BE2C (cell line): Measurements from ENCODE around the gene MBNL1.

Experiments used
- DNase-seq: peaks from one replicate; pipeline ENCODE4 v3.0.0-alpha.2; 2020
- H3K27me3 ChIP-seq: fragments of 250-450 bp; sonication (Bioruptor Pico); 2 replicates; pipeline ENCODE4 v1.5.1; 2020; ENCODE audit warnings: mild to moderate bottlenecking
- H3K36me3 ChIP-seq: fragments of 250-450 bp; sonication (Bioruptor Pico); 2 replicates; pipeline ENCODE4 v1.5.1; 2020; ENCODE audit warnings: mild to moderate bottlenecking
- H3K4me1 ChIP-seq: fragments of 250-450 bp; sonication (Bioruptor Pico); 2 replicates; pipeline ENCODE4 v1.5.1; 2020
- H3K4me3 ChIP-seq: 2 replicates; pipeline ENCODE4 v1.5.1; 2011; ENCODE audit warnings: low read depth, low read length
- H3K9me3 ChIP-seq: fragments of 250-450 bp; sonication (Bioruptor Pico); 2 replicates; pipeline ENCODE4 v1.5.1; 2020
- TF ChIP-seq, protein P1 (sequence below): IDR thresholded peaks from 2 replicates; pipeline ENCODE4 v1.5.1; 2012; ENCODE audit warnings: mild to moderate bottlenecking, low read depth, low read length

The MBNL1 gene

DNA sequence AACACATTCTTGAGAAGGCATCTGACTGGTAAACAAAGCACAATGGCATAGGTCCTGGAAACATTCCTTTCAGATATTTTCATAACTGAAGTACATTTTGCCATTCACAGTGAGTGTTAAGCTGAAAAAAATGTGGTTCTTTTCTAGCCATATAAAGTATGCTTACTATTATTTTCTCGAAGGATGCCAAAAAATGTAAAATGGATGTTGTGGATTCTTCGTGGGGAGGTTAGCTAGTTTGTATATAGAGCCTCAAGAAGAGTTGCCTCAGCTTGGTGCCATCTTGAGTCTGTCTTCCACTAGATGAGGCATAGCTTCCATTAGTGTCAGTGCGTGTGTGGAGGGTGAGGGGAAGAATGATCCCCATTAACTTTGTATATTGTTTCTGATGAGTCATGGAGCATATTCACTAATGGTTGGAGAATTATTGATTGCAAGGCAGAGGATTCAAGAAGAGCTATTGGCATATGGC is 4.1 kb downstream of the MBNL1 start:
- no peak for DNase-seq
- no peak overlapping the region for H3K4me3 ChIP-seq
- H3K36me3 ChIP-seq, result 0 out of 2 replicates have a peak, but pooled peaks cover 3% of the 10 kb centered on the region
- no peaks in the 10 kb centered on the region for H3K27me3 ChIP-seq
- H3K9me3 ChIP-seq, result no peaks in the 10 kb centered on the region
- peaks cover 4% of the 10 kb centered on the region for H3K4me1 ChIP-seq
- TF ChIP-seq, protein P1, sequence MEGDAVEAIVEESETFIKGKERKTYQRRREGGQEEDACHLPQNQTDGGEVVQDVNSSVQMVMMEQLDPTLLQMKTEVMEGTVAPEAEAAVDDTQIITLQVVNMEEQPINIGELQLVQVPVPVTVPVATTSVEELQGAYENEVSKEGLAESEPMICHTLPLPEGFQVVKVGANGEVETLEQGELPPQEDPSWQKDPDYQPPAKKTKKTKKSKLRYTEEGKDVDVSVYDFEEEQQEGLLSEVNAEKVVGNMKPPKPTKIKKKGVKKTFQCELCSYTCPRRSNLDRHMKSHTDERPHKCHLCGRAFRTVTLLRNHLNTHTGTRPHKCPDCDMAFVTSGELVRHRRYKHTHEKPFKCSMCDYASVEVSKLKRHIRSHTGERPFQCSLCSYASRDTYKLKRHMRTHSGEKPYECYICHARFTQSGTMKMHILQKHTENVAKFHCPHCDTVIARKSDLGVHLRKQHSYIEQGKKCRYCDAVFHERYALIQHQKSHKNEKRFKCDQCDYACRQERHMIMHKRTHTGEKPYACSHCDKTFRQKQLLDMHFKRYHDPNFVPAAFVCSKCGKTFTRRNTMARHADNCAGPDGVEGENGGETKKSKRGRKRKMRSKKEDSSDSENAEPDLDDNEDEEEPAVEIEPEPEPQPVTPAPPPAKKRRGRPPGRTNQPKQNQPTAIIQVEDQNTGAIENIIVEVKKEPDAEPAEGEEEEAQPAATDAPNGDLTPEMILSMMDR, result no peak

DNA sequence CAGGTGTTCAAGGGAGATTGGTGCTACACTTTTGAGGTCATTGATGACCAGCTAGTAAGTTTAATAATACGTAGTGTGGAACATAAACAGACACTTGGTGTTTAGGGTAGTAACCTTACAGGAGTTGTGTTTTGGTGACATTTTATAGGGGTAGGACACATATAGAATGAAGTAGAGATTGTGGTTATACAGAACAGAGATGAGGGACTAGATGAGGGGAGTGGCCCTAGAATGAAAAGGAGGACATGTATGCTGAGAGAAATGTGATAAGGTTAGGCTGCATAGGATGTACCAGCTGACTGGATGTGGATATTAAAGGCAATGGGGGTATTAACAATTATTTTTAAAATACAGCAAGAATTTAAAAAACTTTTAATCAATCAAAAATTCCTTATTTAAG is 8.0 kb downstream of the MBNL1 start:
- no peak overlapping the region for H3K4me3 ChIP-seq
- H3K4me1 ChIP-seq, result peaks cover 18% of the 10 kb centered on the region
- no peaks in the 10 kb centered on the region for H3K9me3 ChIP-seq
- H3K27me3 ChIP-seq, result no peaks in the 10 kb centered on the region
- TF ChIP-seq, protein P1, result no peak
- no peaks in the 10 kb centered on the region for H3K36me3 ChIP-seq
- no peak for DNase-seq

DNA sequence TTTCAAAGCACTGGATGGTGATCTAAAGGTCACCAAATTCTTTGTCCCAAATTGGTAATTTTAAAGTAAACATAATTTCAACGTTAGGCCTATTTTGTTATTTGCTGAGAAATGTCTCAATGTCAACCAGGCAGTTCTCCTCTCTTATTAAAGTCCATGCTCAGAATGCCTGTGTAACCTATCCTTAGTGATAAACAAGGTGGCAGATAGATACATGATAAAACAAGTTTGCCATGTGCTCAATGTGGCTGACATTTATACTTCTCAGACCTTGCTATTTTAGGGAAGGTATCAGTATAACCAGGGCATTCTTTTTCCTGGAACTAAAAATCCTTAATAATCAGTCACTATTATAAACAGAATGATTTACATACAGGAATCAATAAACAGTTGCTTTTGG is 8.5 kb downstream of the MBNL1 start:
- H3K4me1 ChIP-seq, result peaks cover 19% of the 10 kb centered on the region
- no peak for DNase-seq
- no peaks in the 10 kb centered on the region for H3K27me3 ChIP-seq
- no peaks in the 10 kb centered on the region for H3K9me3 ChIP-seq
- H3K4me3 ChIP-seq, result no peak overlapping the region
- TF ChIP-seq, protein P1, result no peak
- no peaks in the 10 kb centered on the region for H3K36me3 ChIP-seq

DNA sequence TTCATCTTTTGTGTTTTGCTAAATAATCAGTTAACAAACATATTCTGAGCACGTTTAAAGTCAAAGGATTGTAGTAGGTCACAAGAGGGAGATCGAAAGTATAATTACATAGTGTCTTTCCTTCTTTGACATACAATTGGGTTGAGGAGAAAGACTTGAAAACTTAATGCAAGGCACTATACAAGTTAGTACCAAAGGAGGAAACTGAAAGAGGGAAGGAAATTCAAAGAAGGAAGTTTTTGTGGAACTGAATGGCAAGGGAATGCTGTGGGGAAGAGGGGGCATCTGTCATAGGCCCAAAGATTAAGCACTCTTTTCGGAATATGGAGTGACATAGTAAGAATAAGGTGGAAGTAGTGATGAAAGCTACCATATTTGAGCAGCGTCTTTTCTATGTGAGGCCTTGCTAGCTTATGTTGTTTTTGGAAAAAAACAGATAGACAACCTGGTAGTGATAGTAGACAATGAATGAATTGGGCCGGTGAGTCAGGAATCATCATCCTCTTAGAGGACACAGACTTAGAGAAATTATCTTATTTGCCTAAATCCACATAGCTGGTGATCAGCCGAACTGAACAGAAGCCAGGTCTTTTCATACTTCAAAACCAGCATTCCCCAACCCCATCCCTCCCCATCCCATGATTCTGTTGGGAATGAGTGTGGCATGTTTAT is 10.2 kb downstream of the MBNL1 start:
- TF ChIP-seq, protein P1, result no peak
- no peaks in the 10 kb centered on the region for H3K9me3 ChIP-seq
- DNase-seq, result no peak
- H3K36me3 ChIP-seq, result no peaks in the 10 kb centered on the region
- no peak overlapping the region for H3K4me3 ChIP-seq
- peaks cover 34% of the 10 kb centered on the region for H3K4me1 ChIP-seq
- no peaks in the 10 kb centered on the region for H3K27me3 ChIP-seq

DNA sequence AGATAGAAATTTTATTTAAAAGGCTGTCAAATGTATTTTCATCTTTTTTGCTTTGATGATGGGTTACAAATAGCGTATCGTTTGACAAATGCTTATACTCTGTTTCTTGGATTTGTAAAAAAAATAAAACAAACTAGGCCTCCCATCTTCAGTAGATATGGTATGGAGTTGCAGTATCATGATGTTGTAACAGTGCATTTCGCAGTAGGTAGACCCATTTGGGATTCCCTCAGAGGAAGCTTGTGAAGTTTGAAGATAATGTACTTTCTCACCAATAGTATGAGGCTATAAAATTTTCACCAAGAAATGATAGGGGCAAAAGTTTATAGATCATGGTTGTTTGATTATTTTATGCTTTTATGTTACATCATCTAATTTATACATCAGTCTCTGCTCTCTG is 10.8 kb downstream of the MBNL1 start:
- H3K27me3 ChIP-seq, result no peaks in the 10 kb centered on the region
- H3K4me3 ChIP-seq, result no peak overlapping the region
- peaks cover 34% of the 10 kb centered on the region for H3K4me1 ChIP-seq
- no peak for DNase-seq
- no peaks in the 10 kb centered on the region for H3K36me3 ChIP-seq
- TF ChIP-seq, protein P1, result no peak
- no peaks in the 10 kb centered on the region for H3K9me3 ChIP-seq

DNA sequence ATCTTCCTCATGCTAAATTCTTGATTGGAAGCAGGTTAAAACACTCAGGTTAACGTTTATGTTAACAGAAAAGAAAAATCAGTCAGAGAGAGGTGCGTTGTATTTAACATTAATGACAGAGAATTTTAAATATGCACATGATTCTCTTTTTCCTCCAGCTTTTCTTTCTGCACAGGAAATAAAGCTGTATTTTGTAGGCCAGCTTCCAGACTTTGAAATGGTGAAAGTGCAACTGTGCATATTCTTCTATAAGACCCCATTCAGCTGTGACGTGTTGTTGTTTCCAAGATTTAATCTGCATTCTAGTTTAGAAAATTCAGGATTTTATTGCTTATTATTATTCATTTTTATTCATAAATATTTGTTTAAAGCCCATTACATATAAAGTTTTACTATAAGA is 11.8 kb downstream of the MBNL1 start:
- no peak overlapping the region for H3K4me3 ChIP-seq
- H3K27me3 ChIP-seq, result no peaks in the 10 kb centered on the region
- TF ChIP-seq, protein P1, result no peak
- peaks cover 34% of the 10 kb centered on the region for H3K4me1 ChIP-seq
- DNase-seq, result no peak
- H3K36me3 ChIP-seq, result no peaks in the 10 kb centered on the region
- no peaks in the 10 kb centered on the region for H3K9me3 ChIP-seq
